ENCODE data around the gene FTH1. TPM values are rescaled to one million over a fixed set of nuclear protein-coding genes. Genes with fewer than 3 reads are reported as not detected.

The FTH1 gene
- total and polyA plus RNA-seq, 2 of the 13 experiments (the other 11 are each of a cell fraction or from before 2014, with no cell fraction given) = 607 to 760 TPM

GRCh38 chr11:61917334-61918109 is 49.9 kb downstream of the FTH1 start, which contains the start of gene RAB3IL1 (continued):
- TF ChIP-seq ZBTB10 (CRISPR knock-in tag; IDR thresholded peaks at IDR 0.05; ENCODE audit: borderline replicate concordance) = no peak
- TF ChIP-seq PHF5A (CRISPR knock-in tag; IDR thresholded peaks at IDR 0.05; ENCODE audit: low read depth, unreplicated experiment) = no peak
- TF ChIP-seq PATZ1 (CRISPR knock-in tag; IDR thresholded peaks at IDR 0.05) = peak; percentile 31; the same call in 1 of the 2 replicates
- TF ChIP-seq ZNF703 (CRISPR knock-in tag; IDR thresholded peaks at IDR 0.05; ENCODE audit: borderline replicate concordance) = no peak
- no peak for TF ChIP-seq SYNCRIP (IDR thresholded peaks at IDR 0.05; ENCODE audit: insufficient read depth, low read depth, low read length)
- TF ChIP-seq RERE (CRISPR knock-in tag; IDR thresholded peaks at IDR 0.05; ENCODE audit: low read depth) = no peak
- peak; percentile 50 for TF ChIP-seq ZFP36 (IDR thresholded peaks at IDR 0.05; ENCODE audit: borderline replicate concordance, low read depth, low read length, partially characterized antibody)
- no peak for TF ChIP-seq SIN3A (IDR thresholded peaks at IDR 0.05; ENCODE audit: borderline replicate concordance, low read depth, low read length)
- no peak for TF ChIP-seq ZNF292 (CRISPR knock-in tag; IDR thresholded peaks at IDR 0.05; ENCODE audit: borderline replicate concordance, low read depth)
- TF ChIP-seq BRD4 (CRISPR knock-in tag; IDR thresholded peaks at IDR 0.05) = no peak
- no peak for TF ChIP-seq RXRB (CRISPR knock-in tag; IDR thresholded peaks at IDR 0.05; ENCODE audit: borderline replicate concordance)
- TF ChIP-seq MLXIP (CRISPR knock-in tag; IDR thresholded peaks at IDR 0.05; ENCODE audit: borderline replicate concordance) = no peak
- no peak for TF ChIP-seq ZFY (CRISPR knock-in tag; IDR thresholded peaks at IDR 0.05)

All from HepG2 (cell line).